Measurements from ENCODE around the gene RAB34. TPM values are rescaled to one million over a fixed set of nuclear protein-coding genes. Genes with fewer than 3 reads are reported as not detected.
A peak's percentile ranks its signal among the peaks of the same experiment; 100 is the strongest.

RAB34 gene
- total and polyA plus RNA-seq, 9 of the 15 experiments (the other 6 are each of a cell fraction or from before 2014, with no cell fraction given): 0.07 to 3.8 (median 0.46) TPM; not detected in 1

DNA sequence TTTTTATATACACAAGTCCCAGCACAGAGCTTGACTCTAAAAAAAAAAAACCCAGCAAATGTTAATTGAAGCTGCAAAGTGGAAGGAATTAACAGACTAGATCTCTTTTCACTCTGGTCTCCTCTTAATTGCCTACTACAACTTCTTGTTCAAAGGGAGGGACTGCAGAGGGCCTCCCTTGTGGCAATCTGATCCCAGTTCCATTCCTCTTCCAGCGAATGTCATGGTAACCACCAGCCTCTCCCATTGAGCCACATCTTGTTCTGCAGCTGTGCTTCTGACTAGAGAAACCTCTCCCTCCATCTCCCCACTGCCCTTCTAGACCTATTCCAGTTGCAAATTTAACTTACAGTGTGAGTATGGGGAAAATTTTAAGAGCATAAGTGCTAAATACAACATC, 49.8 kb downstream of the RAB34 start:
- Histone ChIP-seq H3K9me3 (replicated peaks; ENCODE audit: control insufficient read depth, insufficient read depth, low read depth, low read length) (no peaks in the 10 kb centered on the region), H2AFZ (ENCODE audit: low read depth, low read length) (no peak overlapping the region), H3K9me1 (ENCODE audit: control insufficient read depth, insufficient read depth, low read length) (peaks cover 4% of the 10 kb centered on the region), H3K4me2 (ENCODE audit: insufficient read depth, low read length) (no peak overlapping the region), H3K9ac (ENCODE audit: insufficient read depth in 1 of 2, low read depth in 2 of 2, low read length in 2 of 2) (no peak overlapping the region), H3K36me3 (ENCODE audit: control insufficient read depth, insufficient read depth, low read length) (peaks cover 87% of the 10 kb centered on the region), H3K79me2 (ENCODE audit: control insufficient read depth, insufficient read depth, low read length) (peaks cover 61% of the 10 kb centered on the region), H3K27me3 (ENCODE audit: control insufficient read depth in 2 of 2, insufficient read depth in 2 of 2, low read length in 2 of 2) (no peaks in the 10 kb centered on the region), H3K4me3 (no peak overlapping the region), H3K4me1 (replicated peaks in 1 of 2; ENCODE audit: control insufficient read depth in 2 of 2, insufficient read depth in 2 of 2, low read length in 2 of 2) (peaks cover 4 to 5% of the 10 kb centered on the region in 2 experiments; a peak in 2 of 5 replicates), H4K20me1 (replicated peaks; ENCODE audit: control insufficient read depth, insufficient read depth, low read length) (peaks cover 7% of the 10 kb centered on the region; the same call in 1 of the 2 replicates), H3K27ac (ENCODE audit: extremely low read depth, low read depth, low read length) (no peak overlapping the region)
- 80% methylated on average over 1 of the region's 1 CpG for WGBS (ENCODE audit: insufficient coverage, low coverage, missing lambda C conversion rate)
- FAIRE-seq: no peak
- POLR2A ChIA-PET: interaction anchor here (0.6 to 6.9 kb wide), 10 partner anchors 12 to 416 kb away, joined by 3 to 56 read pairs (median 4); partner anchors contain the start of genes ALDOC, PROCA1 and RPL23A
- TF ChIP-seq, protein P1, sequence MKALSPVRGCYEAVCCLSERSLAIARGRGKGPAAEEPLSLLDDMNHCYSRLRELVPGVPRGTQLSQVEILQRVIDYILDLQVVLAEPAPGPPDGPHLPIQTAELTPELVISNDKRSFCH (CRISPR knock-in tag; IDR thresholded peaks at IDR 0.05): no peak
- TF ChIP-seq, protein P1 (tag; IDR thresholded peaks at IDR 0.05): no peak
- TF ChIP-seq, protein P2, sequence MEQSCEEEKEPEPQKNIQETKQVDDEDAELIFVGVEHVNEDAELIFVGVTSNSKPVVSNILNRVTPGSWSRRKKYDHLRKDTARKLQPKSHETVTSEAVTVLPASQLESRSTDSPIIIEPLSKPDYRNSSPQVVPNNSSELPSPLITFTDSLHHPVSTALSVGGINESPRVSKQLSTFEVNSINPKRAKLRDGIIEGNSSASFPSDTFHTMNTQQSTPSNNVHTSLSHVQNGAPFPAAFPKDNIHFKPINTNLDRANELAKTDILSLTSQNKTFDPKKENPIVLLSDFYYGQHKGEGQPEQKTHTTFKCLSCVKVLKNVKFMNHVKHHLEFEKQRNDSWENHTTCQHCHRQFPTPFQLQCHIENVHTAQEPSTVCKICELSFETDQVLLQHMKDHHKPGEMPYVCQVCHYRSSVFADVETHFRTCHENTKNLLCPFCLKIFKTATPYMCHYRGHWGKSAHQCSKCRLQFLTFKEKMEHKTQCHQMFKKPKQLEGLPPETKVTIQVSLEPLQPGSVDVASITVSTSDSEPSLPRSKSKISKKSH (CRISPR knock-in tag; IDR thresholded peaks at IDR 0.05): no peak
- TF ChIP-seq SAP30 (IDR thresholded peaks at IDR 0.05; ENCODE audit: borderline replicate concordance, insufficient read depth, low read depth, low read length, poor library complexity, severe bottlenecking): no peak
- no peak for TF ChIP-seq POLR2A (conservative IDR thresholded peaks at IDR 0.05)
- no peak for TF ChIP-seq SPI1 (IDR thresholded peaks at IDR 0.05; ENCODE audit: borderline replicate concordance, low read depth, low read length)
- no peak for TF ChIP-seq SMARCC2 (IDR thresholded peaks at IDR 0.05; ENCODE audit: low read depth)
- no peak for TF ChIP-seq MCM7 (IDR thresholded peaks at IDR 0.05)
- TF ChIP-seq IRF2 (CRISPR knock-in tag; IDR thresholded peaks at IDR 0.05): no peak
- TF ChIP-seq FOXK1 (CRISPR knock-in tag; IDR thresholded peaks at IDR 0.05; ENCODE audit: borderline replicate concordance): no peak
- TF ChIP-seq, protein P3, sequence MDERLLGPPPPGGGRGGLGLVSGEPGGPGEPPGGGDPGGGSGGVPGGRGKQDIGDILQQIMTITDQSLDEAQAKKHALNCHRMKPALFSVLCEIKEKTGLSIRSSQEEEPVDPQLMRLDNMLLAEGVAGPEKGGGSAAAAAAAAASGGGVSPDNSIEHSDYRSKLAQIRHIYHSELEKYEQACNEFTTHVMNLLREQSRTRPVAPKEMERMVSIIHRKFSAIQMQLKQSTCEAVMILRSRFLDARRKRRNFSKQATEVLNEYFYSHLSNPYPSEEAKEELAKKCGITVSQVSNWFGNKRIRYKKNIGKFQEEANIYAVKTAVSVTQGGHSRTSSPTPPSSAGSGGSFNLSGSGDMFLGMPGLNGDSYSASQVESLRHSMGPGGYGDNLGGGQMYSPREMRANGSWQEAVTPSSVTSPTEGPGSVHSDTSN (CRISPR knock-in tag; IDR thresholded peaks at IDR 0.05; ENCODE audit: low read depth): no peak
- TF ChIP-seq, protein P3 (tag; conservative IDR thresholded peaks at IDR 0.05; ENCODE audit: low read depth): no peak
- TF ChIP-seq ZC3H8 (IDR thresholded peaks at IDR 0.05): no peak
- no peak for TF ChIP-seq CCAR2 (IDR thresholded peaks at IDR 0.05; ENCODE audit: low read depth, low read length)
- TF ChIP-seq ZNF316 (IDR thresholded peaks at IDR 0.05): no peak
- no peak for TF ChIP-seq ZNF24 (IDR thresholded peaks at IDR 0.05)
- TF ChIP-seq ZFX (CRISPR knock-in tag; IDR thresholded peaks at IDR 0.05): no peak
- TF ChIP-seq ZNF140 (CRISPR knock-in tag; IDR thresholded peaks at IDR 0.05): no peak
- TF ChIP-seq ZNF696 (CRISPR knock-in tag; conservative IDR thresholded peaks at IDR 0.05): no peak
- no peak for TF ChIP-seq FOXM1 (IDR thresholded peaks at IDR 0.05; ENCODE audit: low read depth)
- no peak for TF ChIP-seq FOXM1 (CRISPR knock-in tag; IDR thresholded peaks at IDR 0.05; ENCODE audit: low read depth)
- DNase-seq (ENCODE audit: extremely low read depth in 1 of 4, low spot score in 3 of 4): no peak
- BruUV-seq (replicated peaks): no TSS peak
- ATAC-seq: peak; percentile 29; the same call in 1 of the 3 replicates
- intact Hi-C loops (cut with micrococcal nuclease) (no loop called here), in situ Hi-C loops (cut with MboI) (no loop called here)
- CTCF ChIA-PET (ENCODE audit: low intra/inter-chr PET ratio): no interaction called here
